ENCODE measurements around the gene MRPL24. TPM values are rescaled to one million over a fixed set of nuclear protein-coding genes. Genes with fewer than 3 reads are reported as not detected.

Gene MRPL24
- total and polyA plus RNA-seq, 10 donors, result 15.2 to 83.5 (median 41.0) TPM

GRCh38 chr1:156703741-156704140 lies 37.1 kb downstream of the MRPL24 start:
- H3K9me3 ChIP-seq, result no peaks in the 10 kb centered on the region
- H3K27me3 ChIP-seq (replicated peaks in 1 of 7), result peaks cover 0 to 80% (median 48%) of the 10 kb centered on the region in 7 donors
- TF ChIP-seq POLR2A (IDR thresholded peaks at IDR 0.05) (no peak), POLR2AphosphoS5 (IDR thresholded peaks at IDR 0.05) (no peak), CTCF (IDR thresholded peaks at IDR 0.05 in 8 of 11, conservative IDR thresholded peaks at IDR 0.05 in 3 of 11) (no peak)
- intact Hi-C loops (cut with DNase I; ENCODE audit: low total_unique reads), result no loop called here
- no peaks in the 10 kb centered on the region for H3K36me3 ChIP-seq
- H3K4me3 ChIP-seq, result no peak overlapping the region
- 49 to 66% (median 56%) methylated on average over 4 of the region's 4 CpGs for WGBS, 5 donors
- no peak for DNase-seq
- H3K27ac ChIP-seq, result no peak overlapping the region
- peaks cover 21 to 38% (median 33%) of the 10 kb centered on the region in 6 donors for H3K4me1 ChIP-seq

GRCh38 chr1:156703336-156703735 lies 37.6 kb downstream of the MRPL24 start:
- Histone ChIP-seq H3K36me3 (no peaks in the 10 kb centered on the region), H3K4me1 (peaks cover 21 to 38% (median 33%) of the 10 kb centered on the region in 6 donors), H3K9me3 (no peaks in the 10 kb centered on the region), H3K27ac (no peak overlapping the region), H3K27me3 (replicated peaks in 1 of 7) (peaks cover 0 to 81% (median 48%) of the 10 kb centered on the region in 7 donors), H3K4me3 (no peak overlapping the region)
- no peak for DNase-seq
- 76 to 88% (median 85%) methylated on average over 3 to 4 of the region's 4 CpGs for WGBS, 5 donors
- intact Hi-C loops (cut with DNase I; ENCODE audit: low total_unique reads), result no loop called here
- TF ChIP-seq POLR2AphosphoS5 (IDR thresholded peaks at IDR 0.05) (no peak), POLR2A (IDR thresholded peaks at IDR 0.05) (no peak), CTCF (IDR thresholded peaks at IDR 0.05 in 8 of 11, conservative IDR thresholded peaks at IDR 0.05 in 3 of 11) (no peak)

- intact Hi-C loops (cut with DNase I; ENCODE audit: low total_unique reads), result no loop called here
- H3K27me3 ChIP-seq (replicated peaks in 1 of 7), result peaks cover 0 to 86% (median 44%) of the 10 kb centered on the region in 7 donors
- TF ChIP-seq POLR2A (IDR thresholded peaks at IDR 0.05) (no peak), POLR2AphosphoS5 (IDR thresholded peaks at IDR 0.05) (no peak), CTCF (IDR thresholded peaks at IDR 0.05 in 8 of 11, conservative IDR thresholded peaks at IDR 0.05 in 3 of 11) (no peak)
Measured at GRCh38 chr1:156700736-156701531, 40.0 kb downstream of the MRPL24 start.

GRCh38 chr1:156698995-156699394 lies 41.9 kb downstream of the MRPL24 start:
- H3K4me1 ChIP-seq, result peaks cover 0 to 3% (median 0%) of the 10 kb centered on the region in 6 donors
- H3K27me3 ChIP-seq (replicated peaks in 1 of 7), result peaks cover 0 to 85% (median 24%) of the 10 kb centered on the region in 7 donors
- no peak for DNase-seq
- no peak overlapping the region for H3K27ac ChIP-seq
- intact Hi-C loops (cut with DNase I; ENCODE audit: low total_unique reads), result no loop called here
- 30 to 73% (median 70%) methylated on average over 1 of the region's 1 CpG for WGBS, 5 donors
- TF ChIP-seq CTCF (IDR thresholded peaks at IDR 0.05 in 8 of 11, conservative IDR thresholded peaks at IDR 0.05 in 3 of 11) (no peak), POLR2AphosphoS5 (IDR thresholded peaks at IDR 0.05) (peak; percentile 41 to 81 (median 76)), POLR2A (IDR thresholded peaks at IDR 0.05) (no peak)
- no peaks in the 10 kb centered on the region for H3K36me3 ChIP-seq
- H3K9me3 ChIP-seq, result no peaks in the 10 kb centered on the region
- no peak overlapping the region for H3K4me3 ChIP-seq

More at GRCh38 chr1:156700736-156701531, 40.0 kb downstream of the MRPL24 start:
- Histone ChIP-seq H3K27ac (no peak overlapping the region), H3K4me1 (peaks cover 11 to 22% (median 18%) of the 10 kb centered on the region in 6 donors), H3K36me3 (no peaks in the 10 kb centered on the region), H3K4me3 (no peak overlapping the region), H3K9me3 (no peaks in the 10 kb centered on the region)
- DNase-seq, result no peak
- WGBS, 5 donors, result 75 to 83% (median 80%) methylated on average over 7 to 8 of the region's 8 CpGs

Measured in spleen (tissue), 11 donors.